ENCODE results near the gene ZSCAN30. TPM values are rescaled to one million over a fixed set of nuclear protein-coding genes. Genes with fewer than 3 reads are reported as not detected.

ZSCAN30 gene
- total RNA-seq, 1 experiment from 2014 or later = 20.5 TPM

- H3K4me1 Mint-ChIP-seq (ENCODE audit: insufficient read depth, unreplicated experiment) = peaks cover 10% of the 10 kb centered on the region
- BruUV-seq (replicated peaks) = no TSS peak
- peaks cover 20% of the 10 kb centered on the region for H3K9me3 Mint-ChIP-seq (ENCODE audit: unreplicated experiment)
- H3K36me3 Mint-ChIP-seq (ENCODE audit: insufficient read depth, unreplicated experiment) = peaks cover 11% of the 10 kb centered on the region
- peak; percentile 58 for DNase-seq (ENCODE audit: unreplicated experiment)
- no peaks in the 10 kb centered on the region for H3K27me3 Mint-ChIP-seq (ENCODE audit: insufficient read depth, unreplicated experiment)
- no peak overlapping the region for H3K4me3 Mint-ChIP-seq (ENCODE audit: unreplicated experiment)
- CTCF ChIA-PET = interaction anchor here (0.6 kb wide), 2 partner anchors 11 to 285 kb away, joined by 3 to 5 read pairs; no protein-coding TSS in a partner anchor
- TF ChIP-seq CTCF (IDR thresholded peaks at IDR 0.05; ENCODE audit: unreplicated experiment) = no peak
- peak overlapping the region; percentile 81 for H3K27ac Mint-ChIP-seq (ENCODE audit: low read depth, unreplicated experiment)
- intact Hi-C loops (cut with micrococcal nuclease) = no loop called here
- POLR2A ChIA-PET = interaction anchor here (0.9 to 1.2 kb wide), 2 partner anchors 11 to 63 kb away, joined by 3 to 4 read pairs; no protein-coding TSS in a partner anchor
These were observed 7.7 kb downstream of the ZSCAN30 start for GRCh38 chr18:35282353-35282752.

- H3K4me3 Mint-ChIP-seq (ENCODE audit: unreplicated experiment) = no peak overlapping the region
- no peak for TF ChIP-seq CTCF (IDR thresholded peaks at IDR 0.05; ENCODE audit: unreplicated experiment)
- CTCF ChIA-PET = interaction anchor here (0.7 kb wide), 1 partner anchor 47 kb away, joined by 3 read pairs; no protein-coding TSS in a partner anchor
- BruUV-seq (replicated peaks) = no TSS peak
- peaks cover 34% of the 10 kb centered on the region for H3K9me3 Mint-ChIP-seq (ENCODE audit: unreplicated experiment)
- H3K4me1 Mint-ChIP-seq (ENCODE audit: insufficient read depth, unreplicated experiment) = peaks cover 10% of the 10 kb centered on the region
- intact Hi-C loops (cut with micrococcal nuclease) = no loop called here
- H3K27me3 Mint-ChIP-seq (ENCODE audit: insufficient read depth, unreplicated experiment) = no peaks in the 10 kb centered on the region
- peaks cover 11% of the 10 kb centered on the region for H3K36me3 Mint-ChIP-seq (ENCODE audit: insufficient read depth, unreplicated experiment)
- H3K27ac Mint-ChIP-seq (ENCODE audit: low read depth, unreplicated experiment) = no peak overlapping the region
- POLR2A ChIA-PET = interaction anchor here (0.5 to 1.2 kb wide), 2 partner anchors 11 to 14 kb away, joined by 3 read pairs; partner anchors contain the start of gene ZSCAN30
- DNase-seq (ENCODE audit: unreplicated experiment) = no peak
These were observed 11.1 kb downstream of the ZSCAN30 start for GRCh38 chr18:35278969-35279368.

GRCh38 chr18:35278085-35278484 lies 11.9 kb downstream of the ZSCAN30 start:
- no peak overlapping the region for H3K4me3 Mint-ChIP-seq (ENCODE audit: unreplicated experiment)
- peaks cover 10% of the 10 kb centered on the region for H3K36me3 Mint-ChIP-seq (ENCODE audit: insufficient read depth, unreplicated experiment)
- TF ChIP-seq CTCF (IDR thresholded peaks at IDR 0.05; ENCODE audit: unreplicated experiment) = no peak
- H3K9me3 Mint-ChIP-seq (ENCODE audit: unreplicated experiment) = peaks cover 36% of the 10 kb centered on the region
- ChIA-PET CTCF (no interaction called here), POLR2A (interaction anchor here (1.0 to 2.1 kb wide), 2 partner anchors 11 to 13 kb away, joined by 3 to 5 read pairs; partner anchors contain the start of gene ZSCAN30)
- BruUV-seq (replicated peaks) = no TSS peak
- H3K4me1 Mint-ChIP-seq (ENCODE audit: insufficient read depth, unreplicated experiment) = peaks cover 10% of the 10 kb centered on the region
- H3K27me3 Mint-ChIP-seq (ENCODE audit: insufficient read depth, unreplicated experiment) = no peaks in the 10 kb centered on the region
- no peak overlapping the region for H3K27ac Mint-ChIP-seq (ENCODE audit: low read depth, unreplicated experiment)
- no peak for DNase-seq (ENCODE audit: unreplicated experiment)
- intact Hi-C loops (cut with micrococcal nuclease) = no loop called here

- Mint-ChIP-seq H3K27me3 (ENCODE audit: insufficient read depth, unreplicated experiment) (no peaks in the 10 kb centered on the region), H3K4me3 (ENCODE audit: unreplicated experiment) (no peak overlapping the region), H3K4me1 (ENCODE audit: insufficient read depth, unreplicated experiment) (peaks cover 6% of the 10 kb centered on the region), H3K9me3 (ENCODE audit: unreplicated experiment) (peaks cover 41% of the 10 kb centered on the region), H3K36me3 (ENCODE audit: insufficient read depth, unreplicated experiment) (peaks cover 8% of the 10 kb centered on the region), H3K27ac (ENCODE audit: low read depth, unreplicated experiment) (no peak overlapping the region)
- CTCF ChIA-PET = no interaction called here
- POLR2A ChIA-PET = interaction anchor here (1.0 to 2.1 kb wide), 2 partner anchors 12 to 14 kb away, joined by 3 to 5 read pairs; partner anchors contain the start of gene ZSCAN30
- intact Hi-C loops (cut with micrococcal nuclease) = no loop called here
- DNase-seq (ENCODE audit: unreplicated experiment) = no peak
- no TSS peak for BruUV-seq (replicated peaks)
- no peak for TF ChIP-seq CTCF (IDR thresholded peaks at IDR 0.05; ENCODE audit: unreplicated experiment)
These were observed 12.4 kb downstream of the ZSCAN30 start for GRCh38 chr18:35277633-35278032.

Data from MCF 10A (cell line).